Thyroid gland (tissue), 4 donors: Measurements from ENCODE around the gene ABCB1. TPM values are rescaled to one million over a fixed set of nuclear protein-coding genes. Genes with fewer than 3 reads are reported as not detected.

Source experiments
- DNase-seq, 2 donors: peaks; one replicate each; pipeline ENCODE4 v3.0.0-alpha.2; 2019
- H3K27ac ChIP-seq, 3 donors: fragments of 200-600 bp; sonication (generic); 1 replicate in 2 of 3; 2 replicates in 1 of 3; pipeline ENCODE4 v1.5.1; 2016 to 2019; ENCODE audit warnings: mild to moderate bottlenecking in 1 of 3, moderate library complexity in 1 of 3
- H3K27me3 ChIP-seq: fragments of 200-600 bp; sonication (generic); one replicate; pipeline ENCODE4 v1.5.1; 2019
- H3K36me3 ChIP-seq, 2 donors: fragments of 200-600 bp; sonication (generic); one replicate each; pipeline ENCODE4 v1.5.1; 2016 to 2019
- H3K4me1 ChIP-seq, 2 donors: fragments of 200-600 bp; sonication (generic); one replicate each; pipeline ENCODE4 v1.5.1; 2017 to 2019
- H3K4me3 ChIP-seq, 3 donors: fragments of 200-600 bp; sonication (generic); replicated peaks in 1 of 3; 1 replicate in 2 of 3; 2 replicates in 1 of 3; pipeline ENCODE4 v1.5.1; 2016; ENCODE audit warnings: mild to moderate bottlenecking in 1 of 3
- H3K9me3 ChIP-seq: fragments of 200-600 bp; sonication (generic); one replicate; pipeline ENCODE4 v1.5.1; 2017
- CTCF ChIP-seq, 6 experiments: fragments of 200-600 bp in 3 of 6; fragments of 450-650 bp in 3 of 6; sonication (generic) in 3 of 6; IDR thresholded peaks; one replicate each; pipeline ENCODE4 v1.5.1; 2016 to 2019; ENCODE audit warnings: antibody characterized with exemption in 6 of 6, mild to moderate bottlenecking in 2 of 6, inconsistent platforms in 1 of 6, moderate library complexity in 1 of 6
- POLR2A ChIP-seq, 2 donors: fragments of 450-650 bp; IDR thresholded peaks; one replicate each; pipeline ENCODE4 v1.6.1; 2017; ENCODE audit warnings: antibody characterized with exemption in 2 of 2, mild to moderate bottlenecking in 2 of 2, moderate library complexity in 1 of 2
- WGBS, 2 donors: methylation state at CpG; one replicate each; pipeline ENCODE4 v1.1.5; 2017; 5-methylcytosine and 5-hydroxymethylcytosine counted together
- intact Hi-C: fragments of 100-400 bp; cut with DNase I; formaldehyde crosslinking; loops from one replicate; pipeline ENCODE4 v1.15.1; 2023
- total RNA-seq, 4 donors: library from RNA; depleted of rRNA; stranded (reverse); fragments of >200 nt; gene quantifications; one replicate each; pipeline ENCODE4 v1.2.3, GENCODE V29; 2016

The ABCB1 gene
- total RNA-seq, 4 donors from 2014 or later = 2.7 to 5.9 (median 4.4) TPM

GRCh38 chr7:87511510-87511909 is 89.2 kb downstream of the ABCB1 start:
- DNase-seq = no peak
- WGBS, 2 donors = 55 to 65% methylated on average over 1 of the region's 1 CpG
- Histone ChIP-seq H3K27me3 (no peaks in the 10 kb centered on the region), H3K27ac (no peak overlapping the region), H3K4me1 (no peaks in the 10 kb centered on the region), H3K36me3 (no peaks in the 10 kb centered on the region), H3K9me3 (no peaks in the 10 kb centered on the region), H3K4me3 (no peak overlapping the region)
- intact Hi-C loops = no loop called here
- TF ChIP-seq CTCF (IDR thresholded peaks at IDR 0.05) = no peak
- TF ChIP-seq POLR2A (IDR thresholded peaks at IDR 0.05) = no peak

GRCh38 chr7:87510411-87510875 is 90.2 kb downstream of the ABCB1 start:
- TF ChIP-seq POLR2A (IDR thresholded peaks at IDR 0.05) (no peak), CTCF (IDR thresholded peaks at IDR 0.05) (no peak)
- no peak for DNase-seq
- no peaks in the 10 kb centered on the region for H3K36me3 ChIP-seq
- intact Hi-C loops = no loop called here
- no peak overlapping the region for H3K27ac ChIP-seq
- H3K27me3 ChIP-seq = no peaks in the 10 kb centered on the region
- no peaks in the 10 kb centered on the region for H3K9me3 ChIP-seq
- no peaks in the 10 kb centered on the region for H3K4me1 ChIP-seq
- no peak overlapping the region for H3K4me3 ChIP-seq
- WGBS, 2 donors = 94 to 100% methylated on average over 1 of the region's 1 CpG

GRCh38 chr7:87507446-87507845 is 93.2 kb downstream of the ABCB1 start:
- Histone ChIP-seq H3K4me3 (no peak overlapping the region), H3K4me1 (no peaks in the 10 kb centered on the region), H3K27ac (no peak overlapping the region), H3K27me3 (no peaks in the 10 kb centered on the region), H3K36me3 (no peaks in the 10 kb centered on the region), H3K9me3 (no peaks in the 10 kb centered on the region)
- 34 to 55% methylated on average over 3 of the region's 3 CpGs for WGBS, 2 donors
- no peak for DNase-seq
- TF ChIP-seq CTCF (IDR thresholded peaks at IDR 0.05) = no peak
- TF ChIP-seq POLR2A (IDR thresholded peaks at IDR 0.05) = no peak
- intact Hi-C loops = no loop called here

GRCh38 chr7:87506246-87507180 is 94.2 kb downstream of the ABCB1 start:
- Histone ChIP-seq H3K4me3 (no peak overlapping the region), H3K36me3 (no peaks in the 10 kb centered on the region), H3K9me3 (no peaks in the 10 kb centered on the region), H3K27ac (no peak overlapping the region), H3K27me3 (no peaks in the 10 kb centered on the region), H3K4me1 (no peaks in the 10 kb centered on the region)
- WGBS, 2 donors = 51 to 62% methylated on average over 3 of the region's 3 CpGs
- TF ChIP-seq CTCF (IDR thresholded peaks at IDR 0.05) = peak in 2 of 6 experiments; percentile 13 to 22
- TF ChIP-seq POLR2A (IDR thresholded peaks at IDR 0.05) = no peak
- DNase-seq = no peak
- intact Hi-C loops = no loop called here

- DNase-seq = no peak
- WGBS, 2 donors = 70 to 83% methylated on average over 5 of the region's 5 CpGs
- no peaks in the 10 kb centered on the region for H3K36me3 ChIP-seq
- no peaks in the 10 kb centered on the region for H3K9me3 ChIP-seq
- no peak overlapping the region for H3K27ac ChIP-seq
- intact Hi-C loops = no loop called here
- no peak overlapping the region for H3K4me3 ChIP-seq
- TF ChIP-seq POLR2A (IDR thresholded peaks at IDR 0.05) = no peak
- TF ChIP-seq CTCF (IDR thresholded peaks at IDR 0.05) = no peak
- no peaks in the 10 kb centered on the region for H3K4me1 ChIP-seq
- no peaks in the 10 kb centered on the region for H3K27me3 ChIP-seq
These were observed 95.0 kb downstream of the ABCB1 start for GRCh38 chr7:87505557-87506245.
